T-helper 1 cell treated with Interleukin-12 subunit alpha and Interleukin-12 subunit beta and Interleukin-4 antibody, amounts not matched to agents 30 μg/mL and 1 μg/mL, for 36 hours (primary cell): Measurements from ENCODE around the gene KRTAP21-2.

Experiments
- H3K27ac Mint-ChIP-seq: one replicate; pipeline ENCODE4 v1.8.0; 2021; ENCODE audit warnings: mild to moderate bottlenecking, mixed read lengths
- H3K27me3 Mint-ChIP-seq: one replicate; pipeline ENCODE4 v1.8.0; 2021; ENCODE audit warnings: low read depth, mixed read lengths
- H3K36me3 Mint-ChIP-seq: one replicate; pipeline ENCODE4 v1.8.0; 2021; ENCODE audit warnings: low read depth, mixed read lengths
- H3K4me1 Mint-ChIP-seq: one replicate; pipeline ENCODE4 v1.8.0; 2021; ENCODE audit warnings: low read depth, mixed read lengths
- H3K4me3 Mint-ChIP-seq: one replicate; pipeline ENCODE4 v1.8.0; 2021; ENCODE audit warnings: mild to moderate bottlenecking, moderate library complexity, mixed read lengths
- H3K9me3 Mint-ChIP-seq: one replicate; pipeline ENCODE4 v1.8.0; 2021; ENCODE audit warnings: mixed read lengths

KRTAP21-2 gene

GRCh38 chr21:30714456-30714855, 32.6 kb downstream of the KRTAP21-2 start:
- H3K27me3 Mint-ChIP-seq = no peaks in the 10 kb centered on the region
- H3K4me1 Mint-ChIP-seq = peaks cover 14% of the 10 kb centered on the region
- H3K27ac Mint-ChIP-seq = no peak overlapping the region
- H3K4me3 Mint-ChIP-seq = no peak overlapping the region
- H3K9me3 Mint-ChIP-seq = peaks cover 26% of the 10 kb centered on the region
- peaks cover 3% of the 10 kb centered on the region for H3K36me3 Mint-ChIP-seq

GRCh38 chr21:30713766-30714165, 33.3 kb downstream of the KRTAP21-2 start:
- peaks cover 26% of the 10 kb centered on the region for H3K9me3 Mint-ChIP-seq
- no peak overlapping the region for H3K27ac Mint-ChIP-seq
- H3K4me1 Mint-ChIP-seq = peaks cover 10% of the 10 kb centered on the region
- H3K27me3 Mint-ChIP-seq = no peaks in the 10 kb centered on the region
- peaks cover 3% of the 10 kb centered on the region for H3K36me3 Mint-ChIP-seq
- H3K4me3 Mint-ChIP-seq = no peak overlapping the region

GRCh38 chr21:30710499-30710898, 36.6 kb downstream of the KRTAP21-2 start:
- no peaks in the 10 kb centered on the region for H3K27me3 Mint-ChIP-seq
- no peak overlapping the region for H3K27ac Mint-ChIP-seq
- peaks cover 2% of the 10 kb centered on the region for H3K36me3 Mint-ChIP-seq
- no peak overlapping the region for H3K4me3 Mint-ChIP-seq
- H3K4me1 Mint-ChIP-seq = peaks cover 2% of the 10 kb centered on the region
- peaks cover 33% of the 10 kb centered on the region for H3K9me3 Mint-ChIP-seq

- Mint-ChIP-seq H3K4me3 (no peak overlapping the region), H3K27me3 (no peaks in the 10 kb centered on the region), H3K36me3 (peaks cover 2% of the 10 kb centered on the region), H3K9me3 (peaks cover 20% of the 10 kb centered on the region), H3K27ac (no peak overlapping the region), H3K4me1 (peaks cover 2% of the 10 kb centered on the region)
Observed at GRCh38 chr21:30707409-30707808, 39.6 kb downstream of the KRTAP21-2 start.
